Measurements from ENCODE around the gene CMIP. TPM values are rescaled to one million over a fixed set of nuclear protein-coding genes. Genes with fewer than 3 reads are reported as not detected.

Gene CMIP
- total and polyA plus RNA-seq, 3 donors from 2014 or later: 34.9 to 72.5 (median 42.0) TPM

DNA sequence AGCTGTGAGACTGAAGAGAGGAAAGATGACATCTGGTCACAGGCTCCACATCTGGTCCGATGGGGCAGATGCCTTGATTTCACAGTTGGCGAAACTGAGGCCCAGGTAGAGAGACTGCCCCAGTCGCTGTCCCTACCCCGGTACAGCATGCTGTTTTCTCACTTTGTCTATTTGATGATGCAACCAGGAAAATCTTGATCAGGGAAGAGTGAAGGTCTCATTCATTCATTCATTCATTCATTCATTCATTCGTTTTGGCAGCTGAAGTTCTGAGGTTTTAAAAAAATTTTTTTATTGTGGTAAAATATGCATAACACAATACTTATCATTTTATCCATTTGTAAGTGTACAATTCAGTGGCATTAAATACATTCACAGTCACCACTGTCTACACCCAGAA, 19.7 kb downstream of the CMIP start:
- Histone ChIP-seq H3K4me3 (no peak overlapping the region), H3K36me3 (ENCODE audit: low read depth, missing control alignments) (no peaks in the 10 kb centered on the region), H3K9me3 (no peaks in the 10 kb centered on the region), H3K27ac (no peak overlapping the region), H3K27me3 (no peaks in the 10 kb centered on the region), H3K4me1 (peaks cover 11% of the 10 kb centered on the region)
- intact Hi-C loops (cut with DNase I; ENCODE audit: low total_unique reads): no loop called here
- DNase-seq: no peak
- no peak for TF ChIP-seq POLR2A (IDR thresholded peaks at IDR 0.05)
- TF ChIP-seq, protein P1, sequence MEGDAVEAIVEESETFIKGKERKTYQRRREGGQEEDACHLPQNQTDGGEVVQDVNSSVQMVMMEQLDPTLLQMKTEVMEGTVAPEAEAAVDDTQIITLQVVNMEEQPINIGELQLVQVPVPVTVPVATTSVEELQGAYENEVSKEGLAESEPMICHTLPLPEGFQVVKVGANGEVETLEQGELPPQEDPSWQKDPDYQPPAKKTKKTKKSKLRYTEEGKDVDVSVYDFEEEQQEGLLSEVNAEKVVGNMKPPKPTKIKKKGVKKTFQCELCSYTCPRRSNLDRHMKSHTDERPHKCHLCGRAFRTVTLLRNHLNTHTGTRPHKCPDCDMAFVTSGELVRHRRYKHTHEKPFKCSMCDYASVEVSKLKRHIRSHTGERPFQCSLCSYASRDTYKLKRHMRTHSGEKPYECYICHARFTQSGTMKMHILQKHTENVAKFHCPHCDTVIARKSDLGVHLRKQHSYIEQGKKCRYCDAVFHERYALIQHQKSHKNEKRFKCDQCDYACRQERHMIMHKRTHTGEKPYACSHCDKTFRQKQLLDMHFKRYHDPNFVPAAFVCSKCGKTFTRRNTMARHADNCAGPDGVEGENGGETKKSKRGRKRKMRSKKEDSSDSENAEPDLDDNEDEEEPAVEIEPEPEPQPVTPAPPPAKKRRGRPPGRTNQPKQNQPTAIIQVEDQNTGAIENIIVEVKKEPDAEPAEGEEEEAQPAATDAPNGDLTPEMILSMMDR (IDR thresholded peaks at IDR 0.05): no peak
- WGBS, 2 donors: 86 to 94% methylated on average over 5 of the region's 5 CpGs

DNA sequence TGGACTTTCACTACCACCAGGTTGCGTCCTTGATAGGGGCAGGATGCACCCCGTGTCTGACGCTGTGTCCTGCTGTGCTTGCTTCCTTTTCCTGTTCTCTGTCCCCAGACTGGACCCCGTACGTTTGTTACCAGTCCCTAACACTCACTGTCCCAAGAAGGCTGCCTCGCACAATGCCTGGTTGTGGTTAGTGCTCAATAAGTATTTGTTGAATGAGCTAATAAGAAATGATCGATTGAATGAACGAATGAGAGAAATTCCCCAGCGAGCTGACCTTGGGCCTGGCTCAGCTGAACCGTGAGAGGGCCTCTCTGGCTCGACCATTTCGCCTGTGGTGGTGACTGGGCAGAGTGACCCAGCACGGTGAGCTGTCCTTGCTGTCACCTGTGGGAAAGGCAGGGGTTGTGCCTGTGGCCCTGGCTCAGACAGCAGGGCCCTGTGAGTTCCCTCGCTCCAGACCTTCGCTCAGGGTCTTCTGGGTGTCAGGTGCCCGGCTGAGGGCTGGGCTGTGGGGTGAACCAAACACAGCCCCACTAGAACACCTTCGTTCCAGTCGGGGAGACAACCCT, 20.9 kb downstream of the CMIP start:
- no peak for TF ChIP-seq POLR2A (IDR thresholded peaks at IDR 0.05)
- TF ChIP-seq, protein P1 (IDR thresholded peaks at IDR 0.05): no peak
- intact Hi-C loops (cut with DNase I; ENCODE audit: low total_unique reads): no loop called here
- H3K4me1 ChIP-seq: peaks cover 11% of the 10 kb centered on the region
- no peak for DNase-seq
- H3K27ac ChIP-seq: no peak overlapping the region
- no peaks in the 10 kb centered on the region for H3K27me3 ChIP-seq
- WGBS, 2 donors: 84 to 89% methylated on average over 18 of the region's 18 CpGs
- H3K36me3 ChIP-seq (ENCODE audit: low read depth, missing control alignments): no peaks in the 10 kb centered on the region
- H3K4me3 ChIP-seq: no peak overlapping the region
- no peaks in the 10 kb centered on the region for H3K9me3 ChIP-seq

DNA sequence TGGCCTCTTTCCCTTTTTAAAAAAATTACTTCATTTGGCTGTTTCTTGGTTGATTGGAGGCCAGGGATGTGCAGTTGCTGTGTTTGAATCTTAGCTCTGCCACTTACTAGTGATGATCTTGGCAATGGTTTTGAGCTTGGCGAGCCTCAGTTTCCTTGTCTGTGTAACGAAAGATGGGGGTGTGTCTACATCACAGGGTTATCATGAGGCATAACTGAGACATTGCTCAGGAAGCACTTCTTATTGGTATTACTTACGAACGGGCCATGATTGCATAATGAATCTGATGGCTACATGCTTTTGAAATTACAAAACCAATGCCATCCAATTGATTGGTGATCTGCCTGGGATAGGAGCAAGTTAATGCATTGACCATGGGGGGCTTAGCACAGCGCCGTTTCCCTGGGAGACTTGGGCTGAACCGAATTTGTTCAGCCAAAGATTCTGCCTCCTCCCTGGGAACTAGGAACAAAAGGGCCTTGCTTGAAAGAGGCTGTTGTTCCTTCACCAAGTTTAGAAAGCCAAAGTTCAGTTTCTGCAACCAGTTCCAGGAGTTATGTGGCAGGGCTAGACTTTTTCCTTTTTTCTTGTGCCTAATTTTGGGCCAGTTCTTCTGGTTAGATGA, 21.9 kb downstream of the CMIP start:
- Histone ChIP-seq H3K9me3 (no peaks in the 10 kb centered on the region), H3K4me1 (peaks cover 11% of the 10 kb centered on the region), H3K27me3 (no peaks in the 10 kb centered on the region), H3K4me3 (no peak overlapping the region), H3K27ac (no peak overlapping the region), H3K36me3 (ENCODE audit: low read depth, missing control alignments) (no peaks in the 10 kb centered on the region)
- no peak for DNase-seq
- TF ChIP-seq, protein P1 (IDR thresholded peaks at IDR 0.05): no peak
- no peak for TF ChIP-seq POLR2A (IDR thresholded peaks at IDR 0.05)
- intact Hi-C loops (cut with DNase I; ENCODE audit: low total_unique reads): no loop called here
- WGBS, 2 donors: 58 to 65% methylated on average over 7 of the region's 7 CpGs

DNA sequence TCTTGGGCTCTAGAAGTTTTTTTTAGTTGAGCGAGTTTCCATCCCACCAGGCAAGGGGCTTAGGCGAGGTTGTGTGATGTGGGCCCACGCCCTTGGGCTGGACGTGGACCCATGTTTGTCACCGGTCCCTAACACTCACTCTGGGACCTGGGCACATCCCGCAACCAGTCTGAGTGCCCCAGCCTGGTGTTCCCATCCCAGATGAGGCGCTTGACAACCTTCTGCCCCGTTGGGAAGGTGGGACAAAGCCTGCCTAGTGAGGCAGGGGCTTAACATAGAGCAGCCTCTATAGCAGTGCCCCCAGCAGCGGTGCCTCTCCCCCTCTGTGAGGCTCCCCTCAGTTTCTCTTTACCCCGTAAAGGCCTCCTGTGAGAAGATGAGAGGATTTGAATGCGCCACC, 22.5 kb downstream of the CMIP start:
- WGBS, 2 donors: 88 to 93% methylated on average over 7 to 11 of the region's 11 CpGs
- no peak overlapping the region for H3K27ac ChIP-seq
- intact Hi-C loops (cut with DNase I; ENCODE audit: low total_unique reads): no loop called here
- no peaks in the 10 kb centered on the region for H3K36me3 ChIP-seq (ENCODE audit: low read depth, missing control alignments)
- DNase-seq: no peak
- no peaks in the 10 kb centered on the region for H3K9me3 ChIP-seq
- TF ChIP-seq, protein P1 (IDR thresholded peaks at IDR 0.05): no peak
- no peak for TF ChIP-seq POLR2A (IDR thresholded peaks at IDR 0.05)
- no peak overlapping the region for H3K4me3 ChIP-seq
- H3K4me1 ChIP-seq: peaks cover 11% of the 10 kb centered on the region
- H3K27me3 ChIP-seq: no peaks in the 10 kb centered on the region

DNA sequence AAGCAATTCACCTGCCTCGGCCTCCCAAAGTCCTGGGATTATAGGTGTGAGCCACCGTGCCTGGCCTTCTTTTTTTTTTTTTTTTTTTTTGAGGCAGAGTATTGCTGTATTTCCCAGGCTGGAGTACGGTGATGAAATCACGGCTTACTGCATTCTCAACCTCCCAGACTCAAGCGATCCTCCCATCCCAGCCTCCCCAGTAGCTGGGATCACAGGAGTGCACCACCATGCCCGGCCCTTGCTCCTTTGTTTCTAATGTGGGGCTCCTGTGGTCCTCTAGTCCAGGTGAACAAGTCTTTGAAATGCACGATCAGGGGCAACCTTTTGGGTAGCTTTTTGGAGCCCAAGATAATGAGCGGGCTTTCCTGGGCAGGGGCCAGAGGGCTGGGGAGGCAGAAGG, 23.2 kb downstream of the CMIP start:
- no peaks in the 10 kb centered on the region for H3K36me3 ChIP-seq (ENCODE audit: low read depth, missing control alignments)
- no peaks in the 10 kb centered on the region for H3K9me3 ChIP-seq
- WGBS, 2 donors: 95 to 97% methylated on average over 8 of the region's 8 CpGs
- H3K4me3 ChIP-seq: no peak overlapping the region
- no peak for DNase-seq
- TF ChIP-seq, protein P1 (IDR thresholded peaks at IDR 0.05): no peak
- TF ChIP-seq POLR2A (IDR thresholded peaks at IDR 0.05): no peak
- intact Hi-C loops (cut with DNase I; ENCODE audit: low total_unique reads): no loop called here
- no peaks in the 10 kb centered on the region for H3K27me3 ChIP-seq
- no peak overlapping the region for H3K27ac ChIP-seq
- peaks cover 5% of the 10 kb centered on the region for H3K4me1 ChIP-seq
